Measurements from ENCODE around the gene ITGA8.

ITGA8 gene

DNA sequence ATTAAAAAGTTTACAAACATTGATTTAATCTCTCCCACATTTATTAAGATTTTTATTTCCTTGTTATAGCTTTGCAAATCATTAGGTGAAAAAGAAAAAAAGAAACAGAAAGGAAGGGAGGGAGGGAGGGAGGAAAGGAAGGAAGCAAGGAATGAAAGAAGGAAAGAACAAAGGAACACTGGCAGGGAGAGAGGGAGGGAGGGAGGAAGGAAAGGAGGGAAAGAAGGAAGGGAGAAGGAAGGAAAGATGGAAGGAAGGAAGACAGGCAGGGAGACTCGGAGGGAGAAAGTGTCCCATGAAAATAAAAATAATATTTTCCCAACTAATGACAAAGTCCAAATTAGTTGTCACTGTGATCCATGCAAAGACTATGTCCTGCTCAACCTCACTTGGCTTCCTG lies 6.3 kb upstream of the ITGA8 start:
- no peak overlapping the region for H3K4me2 ChIP-seq (ENCODE audit: low read length)
- no peak for TF ChIP-seq EZH2phosphoT487 (IDR thresholded peaks at IDR 0.05; ENCODE audit: low read depth)
- TF ChIP-seq, protein P1, sequence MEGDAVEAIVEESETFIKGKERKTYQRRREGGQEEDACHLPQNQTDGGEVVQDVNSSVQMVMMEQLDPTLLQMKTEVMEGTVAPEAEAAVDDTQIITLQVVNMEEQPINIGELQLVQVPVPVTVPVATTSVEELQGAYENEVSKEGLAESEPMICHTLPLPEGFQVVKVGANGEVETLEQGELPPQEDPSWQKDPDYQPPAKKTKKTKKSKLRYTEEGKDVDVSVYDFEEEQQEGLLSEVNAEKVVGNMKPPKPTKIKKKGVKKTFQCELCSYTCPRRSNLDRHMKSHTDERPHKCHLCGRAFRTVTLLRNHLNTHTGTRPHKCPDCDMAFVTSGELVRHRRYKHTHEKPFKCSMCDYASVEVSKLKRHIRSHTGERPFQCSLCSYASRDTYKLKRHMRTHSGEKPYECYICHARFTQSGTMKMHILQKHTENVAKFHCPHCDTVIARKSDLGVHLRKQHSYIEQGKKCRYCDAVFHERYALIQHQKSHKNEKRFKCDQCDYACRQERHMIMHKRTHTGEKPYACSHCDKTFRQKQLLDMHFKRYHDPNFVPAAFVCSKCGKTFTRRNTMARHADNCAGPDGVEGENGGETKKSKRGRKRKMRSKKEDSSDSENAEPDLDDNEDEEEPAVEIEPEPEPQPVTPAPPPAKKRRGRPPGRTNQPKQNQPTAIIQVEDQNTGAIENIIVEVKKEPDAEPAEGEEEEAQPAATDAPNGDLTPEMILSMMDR (IDR thresholded peaks at IDR 0.05; ENCODE audit: low read depth, low read length), result no peak
- no peaks in the 10 kb centered on the region for H3K9me3 ChIP-seq (ENCODE audit: insufficient read depth, low read length)
- H3K27me3 ChIP-seq (ENCODE audit: low read depth, low read length), result no peaks in the 10 kb centered on the region
- no peak overlapping the region for H3K9ac ChIP-seq (ENCODE audit: low read length)
- no peaks in the 10 kb centered on the region for H3K36me3 ChIP-seq (replicated peaks; ENCODE audit: low read depth, low read length)
- no peaks in the 10 kb centered on the region for H3K79me2 ChIP-seq (ENCODE audit: low read length)
- no peak overlapping the region for H2AFZ ChIP-seq (ENCODE audit: low read depth, low read length)
- H3K4me3 ChIP-seq (ENCODE audit: low read length), result no peak overlapping the region
- no peaks in the 10 kb centered on the region for H3K4me1 ChIP-seq (ENCODE audit: low read length)
- no peak overlapping the region for H3K27ac ChIP-seq (ENCODE audit: low read length)
- H4K20me1 ChIP-seq (ENCODE audit: insufficient read depth, low read length), result no peaks in the 10 kb centered on the region

DNA sequence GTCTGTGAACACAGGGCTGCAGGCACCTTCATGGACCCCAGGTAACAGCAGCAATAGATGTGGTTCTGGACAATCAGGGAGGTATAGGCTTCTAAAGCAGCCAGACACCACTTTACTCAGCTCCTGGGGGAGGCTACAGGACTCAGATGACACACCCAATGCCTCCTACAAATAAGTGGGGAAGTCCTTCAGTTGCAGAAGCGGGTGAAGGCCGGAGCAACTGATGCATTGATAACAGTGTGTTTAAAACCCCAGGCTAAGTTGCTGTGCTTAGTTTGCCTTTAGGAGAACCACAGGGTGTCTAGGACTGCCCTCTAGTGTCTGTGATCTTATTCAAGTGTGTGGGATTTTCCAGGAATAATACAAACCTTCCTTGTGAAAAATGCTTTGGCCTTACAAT lies 5.9 kb upstream of the ITGA8 start:
- H3K36me3 ChIP-seq (replicated peaks; ENCODE audit: low read depth, low read length), result no peaks in the 10 kb centered on the region
- H3K4me2 ChIP-seq (ENCODE audit: low read length), result no peak overlapping the region

DNA sequence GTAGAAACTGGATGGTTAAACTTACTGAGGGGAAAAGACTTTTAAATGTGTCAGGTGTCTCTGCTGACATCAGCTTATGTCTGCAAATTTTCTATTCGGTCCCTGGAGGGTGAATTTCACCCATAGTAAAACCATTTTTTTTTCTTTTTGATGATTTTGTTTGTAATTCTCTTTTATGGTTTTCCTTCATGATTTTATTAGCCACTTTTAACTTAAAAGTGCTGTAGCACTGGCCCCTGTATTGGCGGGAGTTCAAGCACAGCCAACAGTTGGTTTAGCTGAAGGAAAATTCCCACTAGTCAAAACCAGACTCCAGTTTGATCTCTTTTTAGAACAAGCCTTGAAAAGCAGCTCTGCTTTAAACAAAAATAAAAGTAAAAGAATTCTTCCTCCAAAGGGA lies 5.0 kb upstream of the ITGA8 start:
- no peaks in the 10 kb centered on the region for H3K79me2 ChIP-seq (ENCODE audit: low read length)
- no peaks in the 10 kb centered on the region for H3K4me1 ChIP-seq (ENCODE audit: low read length)
- H3K9ac ChIP-seq (ENCODE audit: low read length), result no peak overlapping the region
- no peak overlapping the region for H3K27ac ChIP-seq (ENCODE audit: low read length)
- no peak overlapping the region for H2AFZ ChIP-seq (ENCODE audit: low read depth, low read length)
- H3K9me3 ChIP-seq (ENCODE audit: insufficient read depth, low read length), result no peaks in the 10 kb centered on the region
- H4K20me1 ChIP-seq (ENCODE audit: insufficient read depth, low read length), result no peaks in the 10 kb centered on the region
- H3K4me3 ChIP-seq (ENCODE audit: low read length), result no peak overlapping the region
- no peak overlapping the region for H3K4me2 ChIP-seq (ENCODE audit: low read length)
- H3K27me3 ChIP-seq (ENCODE audit: low read depth, low read length), result no peaks in the 10 kb centered on the region
- no peaks in the 10 kb centered on the region for H3K36me3 ChIP-seq (replicated peaks; ENCODE audit: low read depth, low read length)
- TF ChIP-seq, protein P1 (IDR thresholded peaks at IDR 0.05; ENCODE audit: low read depth, low read length), result no peak
- TF ChIP-seq EZH2phosphoT487 (IDR thresholded peaks at IDR 0.05; ENCODE audit: low read depth), result no peak

More for the DNA sequence above, 5.9 kb upstream of the ITGA8 start:
- TF ChIP-seq, protein P1 (IDR thresholded peaks at IDR 0.05; ENCODE audit: low read depth, low read length), result peak; percentile 53
- no peak for TF ChIP-seq EZH2phosphoT487 (IDR thresholded peaks at IDR 0.05; ENCODE audit: low read depth)
- no peak overlapping the region for H3K9ac ChIP-seq (ENCODE audit: low read length)
- H3K9me3 ChIP-seq (ENCODE audit: insufficient read depth, low read length), result no peaks in the 10 kb centered on the region
- no peak overlapping the region for H3K27ac ChIP-seq (ENCODE audit: low read length)
- no peaks in the 10 kb centered on the region for H3K4me1 ChIP-seq (ENCODE audit: low read length)
- H2AFZ ChIP-seq (ENCODE audit: low read depth, low read length), result no peak overlapping the region
- no peaks in the 10 kb centered on the region for H4K20me1 ChIP-seq (ENCODE audit: insufficient read depth, low read length)
- H3K27me3 ChIP-seq (ENCODE audit: low read depth, low read length), result no peaks in the 10 kb centered on the region
- H3K4me3 ChIP-seq (ENCODE audit: low read length), result no peak overlapping the region
- H3K79me2 ChIP-seq (ENCODE audit: low read length), result no peaks in the 10 kb centered on the region

DNA sequence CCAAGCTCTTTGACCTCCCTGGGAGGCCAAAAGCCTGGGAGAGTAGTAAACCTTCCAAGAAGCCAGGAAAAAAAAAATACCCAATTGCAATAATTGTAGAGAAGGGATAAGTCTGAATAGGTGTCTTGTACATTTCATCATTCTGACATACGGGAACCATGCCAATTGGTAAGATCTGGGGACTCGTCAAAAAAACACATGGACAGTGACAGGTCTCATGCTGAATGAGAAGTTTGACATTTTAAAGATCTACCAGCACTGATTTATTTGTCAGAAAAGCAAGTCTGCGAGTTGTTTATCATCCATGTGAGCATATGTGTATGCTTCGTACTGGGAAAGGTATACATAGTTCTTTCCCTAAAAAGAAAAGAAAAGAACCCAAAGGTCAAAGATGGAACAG lies 4.1 kb upstream of the ITGA8 start:
- no peak for TF ChIP-seq EZH2phosphoT487 (IDR thresholded peaks at IDR 0.05; ENCODE audit: low read depth)
- TF ChIP-seq, protein P1 (IDR thresholded peaks at IDR 0.05; ENCODE audit: low read depth, low read length), result no peak
- H4K20me1 ChIP-seq (ENCODE audit: insufficient read depth, low read length), result no peaks in the 10 kb centered on the region
- H3K4me3 ChIP-seq (ENCODE audit: low read length), result no peak overlapping the region
- no peak overlapping the region for H3K27ac ChIP-seq (ENCODE audit: low read length)
- H3K9me3 ChIP-seq (ENCODE audit: insufficient read depth, low read length), result no peaks in the 10 kb centered on the region
- H3K4me1 ChIP-seq (ENCODE audit: low read length), result no peaks in the 10 kb centered on the region
- no peaks in the 10 kb centered on the region for H3K27me3 ChIP-seq (ENCODE audit: low read depth, low read length)
- no peaks in the 10 kb centered on the region for H3K79me2 ChIP-seq (ENCODE audit: low read length)
- H3K4me2 ChIP-seq (ENCODE audit: low read length), result no peak overlapping the region
- H2AFZ ChIP-seq (ENCODE audit: low read depth, low read length), result no peak overlapping the region
- H3K36me3 ChIP-seq (replicated peaks; ENCODE audit: low read depth, low read length), result no peaks in the 10 kb centered on the region
- no peak overlapping the region for H3K9ac ChIP-seq (ENCODE audit: low read length)
